HG02973 (cell line): ENCODE data around the gene ZNF516.
A peak's percentile ranks its signal among the peaks of the same experiment; 100 is the strongest.

Experiments
- ATAC-seq: cut with Tn5 transposase; IDR thresholded peaks from one replicate; pipeline ENCODE4 v1.9.1; 2021; ENCODE audit warnings: moderate library complexity; ENCODE audit not compliant: unreplicated experiment

Gene ZNF516

GRCh38 chr18:76514573-76514972 lies 19.5 kb upstream of the ZNF516 start:
- ATAC-seq = no peak

DNA sequence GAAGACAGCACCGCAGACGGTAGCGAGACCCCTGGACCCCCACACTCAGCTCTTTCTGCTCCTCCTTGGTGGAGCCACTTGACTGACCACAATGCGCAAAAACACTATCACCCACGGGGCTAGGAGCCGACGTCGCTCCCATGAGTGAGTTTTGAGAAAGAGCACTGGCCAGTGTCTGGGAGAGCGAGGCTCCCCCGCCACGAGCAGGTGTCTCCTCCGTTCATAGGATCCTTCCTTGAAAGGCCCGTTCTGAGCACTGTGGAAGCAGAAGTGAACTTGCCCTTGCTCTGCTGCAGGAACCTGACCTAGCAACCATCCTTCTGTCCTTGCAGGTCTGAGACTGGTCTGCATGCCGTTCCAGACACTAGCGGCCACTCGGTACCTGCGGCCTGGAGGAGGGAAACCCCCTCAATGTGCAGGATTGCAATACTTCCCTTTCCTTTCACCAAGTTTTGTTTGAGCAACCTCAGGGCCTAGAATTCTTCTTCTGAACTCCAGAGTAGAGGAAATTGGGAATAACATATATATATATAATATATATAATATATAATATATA lies 12.9 kb upstream of the ZNF516 start:
- ATAC-seq = no peak

DNA sequence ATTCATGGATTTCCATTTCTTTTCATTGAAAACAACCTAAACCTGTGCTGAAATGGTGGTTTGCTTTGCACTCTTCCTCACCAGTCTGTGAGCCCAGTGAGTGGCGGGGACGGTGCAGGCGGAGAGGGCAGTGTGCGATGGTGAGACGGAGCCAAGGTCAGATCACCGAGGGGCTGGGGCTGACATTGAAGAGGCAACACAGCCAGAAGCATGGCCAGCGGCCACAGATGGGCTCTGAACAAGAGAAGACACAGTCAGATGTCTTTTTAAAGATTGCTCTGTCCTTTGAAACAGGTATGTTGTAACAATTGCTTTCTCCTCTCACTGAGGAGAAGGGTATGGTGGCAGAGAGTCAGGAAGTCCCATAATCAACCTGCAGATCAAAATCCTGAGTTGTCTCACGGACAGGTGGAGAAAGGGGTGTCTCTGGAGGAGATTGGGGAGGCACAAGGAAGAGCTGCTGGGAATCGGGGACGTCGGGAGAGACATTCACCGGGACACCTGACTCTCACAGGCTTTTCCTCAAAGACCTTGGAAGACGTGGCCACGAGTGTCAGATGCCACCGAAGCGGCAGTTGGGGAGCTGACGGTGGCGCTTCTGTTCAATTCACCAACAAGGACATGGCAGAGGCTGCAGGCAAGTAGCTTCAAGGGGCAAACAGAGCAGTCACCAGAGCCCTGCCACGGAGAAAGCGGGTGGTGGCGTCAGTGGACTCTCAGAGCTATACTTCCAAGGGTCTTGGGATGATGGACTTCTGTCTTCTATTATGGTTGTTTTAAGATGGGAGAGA lies 12.1 kb upstream of the ZNF516 start:
- ATAC-seq = no peak

DNA sequence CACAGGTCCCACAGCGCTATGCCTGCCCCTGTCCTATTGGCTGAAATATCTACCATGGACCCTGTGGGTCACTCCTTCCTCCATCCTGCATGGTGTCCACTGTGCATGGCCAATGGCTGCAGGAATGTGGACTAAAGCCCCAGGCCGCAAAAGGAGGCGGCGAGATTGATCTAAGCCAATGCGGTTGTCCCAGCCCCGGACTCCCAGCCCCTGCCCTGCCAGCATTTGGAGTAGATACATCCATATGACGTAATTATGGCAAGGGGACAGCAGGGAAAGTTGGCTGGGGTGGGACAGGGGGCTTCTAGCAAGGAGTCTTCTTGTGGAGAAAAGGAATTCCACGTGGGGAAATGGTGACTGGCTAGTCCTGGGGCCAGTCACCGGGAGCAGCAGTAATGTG lies 11.4 kb upstream of the ZNF516 start:
- ATAC-seq = no peak

- ATAC-seq = no peak
These were observed 10.6 kb upstream of the ZNF516 start for GRCh38 chr18:76505614-76506013.

GRCh38 chr18:76504749-76505148 lies 9.7 kb upstream of the ZNF516 start:
- ATAC-seq = no peak

GRCh38 chr18:76503649-76504386 lies 8.8 kb upstream of the ZNF516 start:
- no peak for ATAC-seq

DNA sequence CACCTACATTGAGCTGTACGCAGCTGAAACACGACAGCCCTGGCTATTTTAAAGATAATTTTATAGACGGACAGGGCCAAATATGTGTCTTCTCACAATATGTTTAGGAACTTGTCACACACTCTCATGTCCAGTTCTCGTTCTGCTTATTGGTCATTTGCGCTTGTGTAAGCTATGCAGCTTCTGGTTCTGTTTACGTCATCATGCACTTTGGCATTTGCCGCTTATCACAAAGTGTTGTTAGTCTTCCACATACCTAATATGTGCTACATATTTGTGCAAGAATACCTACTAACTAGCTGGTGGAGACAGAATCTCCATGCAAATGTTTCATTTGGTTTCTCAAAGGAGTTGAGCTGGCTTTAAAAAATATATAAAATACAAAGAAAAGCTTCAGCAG lies 7.5 kb upstream of the ZNF516 start:
- no peak for ATAC-seq

DNA sequence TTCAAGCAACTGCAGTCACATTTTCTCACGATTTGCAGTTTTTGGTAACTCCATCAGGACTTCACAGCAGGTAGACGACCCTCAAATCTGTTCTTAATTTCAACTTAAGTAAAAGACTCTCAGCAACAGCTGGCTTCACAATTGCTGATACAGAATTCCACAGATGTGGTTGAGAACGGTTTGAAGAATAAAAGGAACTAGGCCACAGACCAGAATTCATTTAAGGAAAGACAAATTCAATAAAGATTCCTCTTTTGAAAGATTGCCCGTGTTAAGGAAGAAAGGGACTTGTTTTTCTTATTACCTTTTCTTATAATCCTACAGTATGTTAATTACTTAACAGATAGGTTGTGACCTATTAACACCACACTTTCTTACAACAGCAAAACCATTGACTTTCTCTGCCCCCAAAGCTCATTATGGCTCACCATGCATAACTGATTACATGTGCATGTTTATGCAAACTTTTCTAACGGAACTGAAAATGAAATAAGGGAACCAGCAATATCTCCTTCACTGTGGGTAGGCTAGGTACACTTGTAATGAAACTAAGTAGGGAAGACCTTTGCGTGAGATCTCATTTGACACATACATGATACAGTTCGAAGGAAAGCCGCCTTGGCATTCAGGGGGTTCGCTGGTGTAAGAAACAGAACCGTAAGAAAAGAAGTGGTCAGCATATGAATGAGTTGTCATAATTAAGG lies 4.7 kb upstream of the ZNF516 start:
- ATAC-seq = peak; percentile 91

GRCh38 chr18:76499021-76499420 lies 4.0 kb upstream of the ZNF516 start:
- ATAC-seq = no peak

- no peak for ATAC-seq
These were observed 3.0 kb upstream of the ZNF516 start for GRCh38 chr18:76498064-76498463.

DNA sequence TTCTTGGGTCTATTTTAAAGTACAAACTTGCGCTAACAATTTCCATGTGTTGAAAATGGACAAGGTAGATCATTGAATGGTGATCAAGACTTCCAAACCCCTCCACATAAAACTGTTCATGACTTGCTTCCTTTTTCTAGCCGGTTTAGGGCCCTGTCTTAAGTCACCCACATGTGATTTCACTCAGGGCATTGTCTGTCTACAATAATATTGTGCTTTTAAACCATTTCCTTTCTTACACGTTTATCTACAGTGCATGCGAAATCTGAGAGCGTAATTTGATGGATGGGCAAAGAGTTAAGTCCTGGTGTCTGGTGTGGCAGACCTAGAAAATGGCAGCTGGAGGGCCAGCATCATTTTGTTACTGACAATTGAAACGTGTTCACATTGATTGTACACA lies 2.0 kb upstream of the ZNF516 start:
- no peak for ATAC-seq

- ATAC-seq = no peak
These were observed 1.3 kb upstream of the ZNF516 start for GRCh38 chr18:76496194-76496890.

- no peak for ATAC-seq
These were observed 572 bp upstream of the ZNF516 start for GRCh38 chr18:76495435-76496193.

DNA sequence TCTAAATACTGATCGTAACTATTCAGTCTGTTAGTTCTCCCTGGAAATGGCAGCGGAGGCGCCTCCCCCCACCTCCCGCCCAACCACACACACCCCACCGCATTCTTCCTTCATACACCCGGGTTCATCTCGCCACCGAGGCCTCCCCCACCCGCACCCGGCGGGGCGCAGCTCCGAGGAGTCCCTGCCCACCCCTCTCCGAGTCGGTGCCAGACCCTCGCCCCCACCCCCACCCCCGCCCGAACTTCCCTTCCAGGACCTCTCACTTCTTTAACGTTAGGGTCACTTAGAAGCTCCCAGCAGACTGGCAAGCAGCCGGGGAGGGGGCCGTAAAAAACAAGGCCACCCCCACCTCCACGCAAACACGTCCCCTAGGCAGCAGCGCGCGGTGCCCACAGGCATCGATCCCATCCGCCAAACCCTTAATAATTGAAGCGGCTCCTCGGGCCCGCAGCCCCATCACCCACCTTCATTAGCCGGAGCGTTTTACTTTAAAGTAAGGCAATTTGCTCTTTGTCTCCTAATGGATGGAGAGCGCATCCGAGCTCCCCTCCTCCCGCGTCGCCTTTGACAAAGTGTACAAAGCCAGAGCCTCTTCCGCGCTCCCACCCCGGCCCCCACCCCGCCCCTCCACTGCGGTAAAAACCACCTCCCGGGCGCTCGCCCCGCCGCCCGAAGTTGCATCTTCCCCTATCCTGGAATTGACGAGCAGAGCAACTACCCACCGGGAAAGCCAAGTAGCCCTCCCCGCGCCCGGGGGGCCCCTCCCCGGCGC lies 624 bp downstream of the ZNF516 start:
- no peak for ATAC-seq

GRCh38 chr18:76493213-76494161 lies 1.6 kb downstream of the ZNF516 start:
- ATAC-seq = peak; percentile 5

GRCh38 chr18:76492669-76493212 lies 2.3 kb downstream of the ZNF516 start:
- peak; percentile 70 for ATAC-seq
